ENCODE data around the gene ASAP2.

- no peak for TF ChIP-seq POLR2A (IDR thresholded peaks at IDR 0.05)
- no peak for TF ChIP-seq CTCF (IDR thresholded peaks at IDR 0.05)
- TF ChIP-seq EP300 (IDR thresholded peaks at IDR 0.05), result no peak
Observed at GRCh38 chr2:9232166-9232479, 25.5 kb downstream of the ASAP2 start.

Measured in tibial nerve (tissue), 4 donors.